Measurements from ENCODE around the gene ADAMTS5.

DNA sequence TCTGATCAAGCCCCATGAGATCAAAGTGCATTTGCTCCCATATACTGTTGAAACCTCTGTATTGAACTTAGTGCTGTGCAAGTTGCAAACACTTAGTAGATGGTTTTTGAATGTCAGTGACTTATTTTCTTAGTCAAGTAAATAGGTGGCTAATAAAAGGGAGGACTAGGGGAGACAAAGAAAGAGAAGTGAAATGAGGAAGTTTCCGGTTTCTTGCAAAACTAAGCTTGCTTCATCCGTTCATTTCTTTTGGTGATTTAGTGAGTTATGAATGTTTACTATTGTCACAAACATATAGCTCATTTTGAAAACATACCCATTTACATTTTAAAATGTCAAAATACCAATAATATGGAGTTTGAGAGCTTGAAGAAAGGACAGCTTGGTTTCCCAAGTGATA lies 23.0 kb downstream of the ADAMTS5 start:
- TF ChIP-seq ZNF230 (CRISPR knock-in tag; IDR thresholded peaks at IDR 0.05) = no peak
- TF ChIP-seq, protein P1, sequence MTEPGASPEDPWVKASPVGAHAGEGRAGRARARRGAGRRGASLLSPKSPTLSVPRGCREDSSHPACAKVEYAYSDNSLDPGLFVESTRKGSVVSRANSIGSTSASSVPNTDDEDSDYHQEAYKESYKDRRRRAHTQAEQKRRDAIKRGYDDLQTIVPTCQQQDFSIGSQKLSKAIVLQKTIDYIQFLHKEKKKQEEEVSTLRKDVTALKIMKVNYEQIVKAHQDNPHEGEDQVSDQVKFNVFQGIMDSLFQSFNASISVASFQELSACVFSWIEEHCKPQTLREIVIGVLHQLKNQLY (CRISPR knock-in tag; IDR thresholded peaks at IDR 0.05) = no peak
- TF ChIP-seq ZNF839 (CRISPR knock-in tag; IDR thresholded peaks at IDR 0.05; ENCODE audit: borderline replicate concordance) = no peak
- TF ChIP-seq, protein P2, sequence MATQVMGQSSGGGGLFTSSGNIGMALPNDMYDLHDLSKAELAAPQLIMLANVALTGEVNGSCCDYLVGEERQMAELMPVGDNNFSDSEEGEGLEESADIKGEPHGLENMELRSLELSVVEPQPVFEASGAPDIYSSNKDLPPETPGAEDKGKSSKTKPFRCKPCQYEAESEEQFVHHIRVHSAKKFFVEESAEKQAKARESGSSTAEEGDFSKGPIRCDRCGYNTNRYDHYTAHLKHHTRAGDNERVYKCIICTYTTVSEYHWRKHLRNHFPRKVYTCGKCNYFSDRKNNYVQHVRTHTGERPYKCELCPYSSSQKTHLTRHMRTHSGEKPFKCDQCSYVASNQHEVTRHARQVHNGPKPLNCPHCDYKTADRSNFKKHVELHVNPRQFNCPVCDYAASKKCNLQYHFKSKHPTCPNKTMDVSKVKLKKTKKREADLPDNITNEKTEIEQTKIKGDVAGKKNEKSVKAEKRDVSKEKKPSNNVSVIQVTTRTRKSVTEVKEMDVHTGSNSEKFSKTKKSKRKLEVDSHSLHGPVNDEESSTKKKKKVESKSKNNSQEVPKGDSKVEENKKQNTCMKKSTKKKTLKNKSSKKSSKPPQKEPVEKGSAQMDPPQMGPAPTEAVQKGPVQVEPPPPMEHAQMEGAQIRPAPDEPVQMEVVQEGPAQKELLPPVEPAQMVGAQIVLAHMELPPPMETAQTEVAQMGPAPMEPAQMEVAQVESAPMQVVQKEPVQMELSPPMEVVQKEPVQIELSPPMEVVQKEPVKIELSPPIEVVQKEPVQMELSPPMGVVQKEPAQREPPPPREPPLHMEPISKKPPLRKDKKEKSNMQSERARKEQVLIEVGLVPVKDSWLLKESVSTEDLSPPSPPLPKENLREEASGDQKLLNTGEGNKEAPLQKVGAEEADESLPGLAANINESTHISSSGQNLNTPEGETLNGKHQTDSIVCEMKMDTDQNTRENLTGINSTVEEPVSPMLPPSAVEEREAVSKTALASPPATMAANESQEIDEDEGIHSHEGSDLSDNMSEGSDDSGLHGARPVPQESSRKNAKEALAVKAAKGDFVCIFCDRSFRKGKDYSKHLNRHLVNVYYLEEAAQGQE (IDR thresholded peaks at IDR 0.05; ENCODE audit: borderline replicate concordance in 1 of 2, low read depth in 1 of 2, low read length in 2 of 2) = no peak
- TF ChIP-seq KDM5B (CRISPR knock-in tag; IDR thresholded peaks at IDR 0.05; ENCODE audit: borderline replicate concordance) = no peak

Measured in HepG2 (cell line).